Sigmoid colon (tissue), 7 donors: Measurements from ENCODE around the gene TMEM53. TPM values are rescaled to one million over a fixed set of nuclear protein-coding genes. Genes with fewer than 3 reads are reported as not detected.

Source experiments
- DNase-seq: peaks from one replicate; pipeline ENCODE4 v3.0.0-alpha.2; 2019
- H3K27ac ChIP-seq, 4 donors: fragments of 200-600 bp; sonication (generic); one replicate each; pipeline ENCODE4 v1.5.1; 2016 to 2019; ENCODE audit warnings: mild to moderate bottlenecking in 1 of 4
- H3K27me3 ChIP-seq, 3 donors: fragments of 200-600 bp; sonication (generic); one replicate each; pipeline ENCODE4 v1.5.1; 2019; ENCODE audit warnings: mild to moderate bottlenecking in 1 of 3
- H3K36me3 ChIP-seq, 4 donors: fragments of 200-600 bp; sonication (generic); one replicate each; pipeline ENCODE4 v1.5.1; 2016 to 2019
- H3K4me1 ChIP-seq, 4 donors: fragments of 200-600 bp; sonication (generic); one replicate each; pipeline ENCODE4 v1.5.1; 2017 to 2019
- H3K4me3 ChIP-seq, 4 donors: fragments of 200-600 bp; sonication (generic); one replicate each; pipeline ENCODE4 v1.5.1; 2017 to 2019; ENCODE audit warnings: mild to moderate bottlenecking in 2 of 4, moderate library complexity in 1 of 4
- H3K9me3 ChIP-seq, 4 donors: fragments of 200-600 bp in 3 of 4; sonication (generic) in 3 of 4; one replicate each; pipeline versions ENCODE4 v1.5.1 to v1.6.1; 2013 to 2019
- CTCF ChIP-seq, 4 experiments: fragments of 450-650 bp in 3 of 4; fragments of 200-600 bp in 1 of 4; IDR thresholded peaks; one replicate each; pipeline ENCODE4 v1.5.1; 2016 to 2019; ENCODE audit warnings: antibody characterized with exemption in 4 of 4, mild to moderate bottlenecking in 3 of 4, moderate library complexity in 2 of 4
- EP300 ChIP-seq, 4 donors: sonication (generic); formaldehyde crosslinking; IDR thresholded peaks; one replicate each; pipeline ENCODE4 v1.6.1; 2017; ENCODE audit warnings: antibody characterized with exemption in 4 of 4
- POLR2A ChIP-seq, 2 donors: fragments of 450-650 bp; IDR thresholded peaks; one replicate each; pipeline ENCODE4 v1.6.1; 2016; ENCODE audit warnings: antibody characterized with exemption in 2 of 2, mild to moderate bottlenecking in 2 of 2, moderate library complexity in 2 of 2
- POLR2AphosphoS5 ChIP-seq, 4 donors: sonication (generic); formaldehyde crosslinking; IDR thresholded peaks; one replicate each; pipeline ENCODE4 v1.6.1; 2017; ENCODE audit warnings: antibody characterized with exemption in 4 of 4
- WGBS, 2 donors: extraction: QIAGEN DNeasy Blood & Tissue Kit; methylation state at CpG; one replicate each; pipeline ENCODE4 v1.1.7; 2013; 5-methylcytosine and 5-hydroxymethylcytosine counted together
- intact Hi-C: fragments of 100-400 bp; cut with DNase I; formaldehyde crosslinking; loops from one replicate; pipeline ENCODE4 v1.15.1; 2023
- polyA plus RNA-seq, 3 donors: library from polyadenylated mRNA; stranded (reverse); fragments of 200-250 nt; gene quantifications; one replicate each; pipeline ENCODE4 v1.2.3, GENCODE V29; 2013
- total RNA-seq, 4 donors: library from RNA; depleted of rRNA; stranded (reverse); fragments of >200 nt; gene quantifications; one replicate each; pipeline ENCODE4 v1.1.0, GENCODE V29; 2016
- donor health status: healthy with polysubstance abuse.
- donor health status: Bipolar disorder and iron deficiency.
- donor health status: healthy.

Gene TMEM53
- total and polyA plus RNA-seq, 7 donors = 1.7 to 29.7 (median 5.6) TPM

- Histone ChIP-seq H3K27ac (peak overlapping the region in 3 of 4 donors; percentile 17 to 93 (median 92)), H3K9me3 (no peaks in the 10 kb centered on the region), H3K36me3 (peaks cover 7 to 56% (median 24%) of the 10 kb centered on the region in 4 donors), H3K4me1 (peaks cover 0 to 80% (median 71%) of the 10 kb centered on the region in 4 donors), H3K4me3 (no peak overlapping the region), H3K27me3 (no peaks in the 10 kb centered on the region)
- WGBS, 2 donors = 89 to 93% methylated on average over 3 of the region's 3 CpGs
- TF ChIP-seq POLR2AphosphoS5 (IDR thresholded peaks at IDR 0.05) = no peak
- no peak for TF ChIP-seq CTCF (IDR thresholded peaks at IDR 0.05)
- no peak for TF ChIP-seq POLR2A (IDR thresholded peaks at IDR 0.05)
- TF ChIP-seq EP300 (IDR thresholded peaks at IDR 0.05) = no peak
- intact Hi-C loops = no loop called here
- no peak for DNase-seq
Observed at GRCh38 chr1:44634606-44635189, 39.6 kb downstream of the TMEM53 start.

GRCh38 chr1:44632598-44632997 lies 41.7 kb downstream of the TMEM53 start:
- no peak for DNase-seq
- Histone ChIP-seq H3K4me1 (peaks cover 0 to 59% (median 53%) of the 10 kb centered on the region in 4 donors), H3K9me3 (no peaks in the 10 kb centered on the region), H3K27me3 (no peaks in the 10 kb centered on the region), H3K4me3 (peak overlapping the region; percentile 68 to 84 (median 79)), H3K36me3 (peaks cover 7 to 36% (median 18%) of the 10 kb centered on the region in 4 donors), H3K27ac (peak overlapping the region; percentile 92 to 94 (median 93))
- WGBS, 2 donors = 12 to 34% methylated on average over 9 of the region's 9 CpGs
- intact Hi-C loops = no loop called here
- TF ChIP-seq POLR2A (IDR thresholded peaks at IDR 0.05) = no peak
- no peak for TF ChIP-seq POLR2AphosphoS5 (IDR thresholded peaks at IDR 0.05)
- no peak for TF ChIP-seq CTCF (IDR thresholded peaks at IDR 0.05)
- TF ChIP-seq EP300 (IDR thresholded peaks at IDR 0.05) = no peak

- peak; percentile 95 for DNase-seq
- peak overlapping the region; percentile 92 to 94 (median 93) for H3K27ac ChIP-seq
- intact Hi-C loops = no loop called here
- no peaks in the 10 kb centered on the region for H3K27me3 ChIP-seq
- WGBS, 2 donors = 1% methylated on average over 88 of the region's 88 CpGs
- TF ChIP-seq POLR2AphosphoS5 (IDR thresholded peaks at IDR 0.05) (peak; percentile 68 to 95 (median 84)), POLR2A (IDR thresholded peaks at IDR 0.05) (peak; percentile 53 to 60), EP300 (IDR thresholded peaks at IDR 0.05) (no peak), CTCF (IDR thresholded peaks at IDR 0.05) (no peak)
- H3K36me3 ChIP-seq = peaks cover 7 to 30% (median 15%) of the 10 kb centered on the region in 4 donors
- no peaks in the 10 kb centered on the region for H3K9me3 ChIP-seq
- peak overlapping the region; percentile 68 to 84 (median 79) for H3K4me3 ChIP-seq
- peaks cover 0 to 52% (median 46%) of the 10 kb centered on the region in 4 donors for H3K4me1 ChIP-seq
Observed at GRCh38 chr1:44631647-44632539, 42.4 kb downstream of the TMEM53 start.

- no peak for DNase-seq
- Histone ChIP-seq H3K9me3 (no peaks in the 10 kb centered on the region), H3K27me3 (no peaks in the 10 kb centered on the region), H3K4me1 (peaks cover 0 to 46% (median 40%) of the 10 kb centered on the region in 4 donors), H3K4me3 (peak overlapping the region; percentile 68 to 84 (median 79)), H3K36me3 (peaks cover 5 to 24% (median 12%) of the 10 kb centered on the region in 4 donors), H3K27ac (peak overlapping the region; percentile 92 to 94 (median 93))
- 15 to 25% methylated on average over 8 of the region's 8 CpGs for WGBS, 2 donors
- no peak for TF ChIP-seq POLR2A (IDR thresholded peaks at IDR 0.05)
- TF ChIP-seq POLR2AphosphoS5 (IDR thresholded peaks at IDR 0.05) = no peak
- TF ChIP-seq EP300 (IDR thresholded peaks at IDR 0.05) = no peak
- no peak for TF ChIP-seq CTCF (IDR thresholded peaks at IDR 0.05)
- intact Hi-C loops = no loop called here
Observed at GRCh38 chr1:44631333-44631646, 43.0 kb downstream of the TMEM53 start.
